ENCODE measurements around the gene STOML2. TPM values are rescaled to one million over a fixed set of nuclear protein-coding genes. Genes with fewer than 3 reads are reported as not detected.
A peak's percentile ranks its signal among the peaks of the same experiment; 100 is the strongest.

Gene STOML2
- total RNA-seq, 1 donor from 2014 or later = 149 TPM

DNA sequence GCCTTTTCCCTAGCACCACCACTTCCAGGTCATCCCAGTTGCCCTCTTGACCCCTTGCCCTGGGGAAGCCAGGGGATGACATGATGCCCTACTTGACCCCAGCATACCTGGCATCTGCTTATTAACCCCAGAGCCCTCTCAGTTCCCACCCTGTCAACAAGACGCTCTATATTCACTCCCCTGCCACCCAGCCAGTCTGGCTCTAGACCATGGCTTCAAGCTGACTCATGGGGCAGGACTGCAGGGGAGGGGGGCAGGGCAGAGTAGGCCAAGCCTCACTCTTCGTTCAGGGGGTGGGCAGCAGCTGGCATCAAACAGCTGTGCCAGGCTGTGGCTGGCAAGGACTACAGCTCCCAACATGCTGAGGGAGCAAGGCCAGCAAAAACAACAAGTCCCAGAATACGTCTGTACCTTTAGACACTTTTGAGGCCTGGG is 7.4 kb upstream of the STOML2 start:
- H3K4me3 Mint-ChIP-seq = peak overlapping the region; percentile 89
- no peaks in the 10 kb centered on the region for H3K27me3 Mint-ChIP-seq
- TF ChIP-seq, protein P1, sequence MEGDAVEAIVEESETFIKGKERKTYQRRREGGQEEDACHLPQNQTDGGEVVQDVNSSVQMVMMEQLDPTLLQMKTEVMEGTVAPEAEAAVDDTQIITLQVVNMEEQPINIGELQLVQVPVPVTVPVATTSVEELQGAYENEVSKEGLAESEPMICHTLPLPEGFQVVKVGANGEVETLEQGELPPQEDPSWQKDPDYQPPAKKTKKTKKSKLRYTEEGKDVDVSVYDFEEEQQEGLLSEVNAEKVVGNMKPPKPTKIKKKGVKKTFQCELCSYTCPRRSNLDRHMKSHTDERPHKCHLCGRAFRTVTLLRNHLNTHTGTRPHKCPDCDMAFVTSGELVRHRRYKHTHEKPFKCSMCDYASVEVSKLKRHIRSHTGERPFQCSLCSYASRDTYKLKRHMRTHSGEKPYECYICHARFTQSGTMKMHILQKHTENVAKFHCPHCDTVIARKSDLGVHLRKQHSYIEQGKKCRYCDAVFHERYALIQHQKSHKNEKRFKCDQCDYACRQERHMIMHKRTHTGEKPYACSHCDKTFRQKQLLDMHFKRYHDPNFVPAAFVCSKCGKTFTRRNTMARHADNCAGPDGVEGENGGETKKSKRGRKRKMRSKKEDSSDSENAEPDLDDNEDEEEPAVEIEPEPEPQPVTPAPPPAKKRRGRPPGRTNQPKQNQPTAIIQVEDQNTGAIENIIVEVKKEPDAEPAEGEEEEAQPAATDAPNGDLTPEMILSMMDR (conservative IDR thresholded peaks at IDR 0.05) = no peak
- peaks cover 3% of the 10 kb centered on the region for H3K36me3 Mint-ChIP-seq
- peaks cover 29% of the 10 kb centered on the region for H3K4me1 Mint-ChIP-seq (ENCODE audit: unreplicated experiment)
- no peak for DNase-seq (ENCODE audit: extremely low spot score, unreplicated experiment)
- H3K27ac Mint-ChIP-seq = no peak overlapping the region
- H3K9me3 Mint-ChIP-seq = peaks cover 4% of the 10 kb centered on the region

DNA sequence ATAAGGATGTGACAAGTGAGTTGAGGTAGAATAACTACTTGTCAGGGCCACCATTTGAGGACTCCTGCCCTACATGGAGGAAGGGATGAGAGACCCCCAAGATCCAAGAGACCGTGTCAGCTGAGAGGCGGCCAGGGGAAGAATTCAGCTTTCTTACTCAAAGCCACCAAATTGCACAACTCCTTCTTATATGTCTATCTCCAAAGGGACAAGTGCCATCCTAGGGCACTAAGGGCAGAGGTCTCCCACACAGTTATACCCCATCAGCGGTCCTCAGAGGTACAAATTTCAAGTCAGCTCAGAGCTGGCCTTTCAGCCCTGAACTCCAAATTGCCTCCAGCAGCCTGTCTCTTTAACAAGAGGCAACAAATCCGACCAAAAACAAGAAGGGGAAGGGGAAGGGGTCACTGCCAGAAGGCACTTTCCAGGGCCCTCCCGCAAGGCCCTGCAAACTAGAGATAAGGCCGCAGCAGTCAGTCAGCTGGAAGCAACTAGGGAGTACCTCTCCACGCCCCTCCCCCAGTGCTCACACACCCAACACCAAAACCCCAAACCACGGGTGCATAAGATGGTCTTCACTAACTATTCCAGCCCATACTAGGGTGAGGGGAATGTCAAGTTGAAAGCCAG is 6.1 kb upstream of the STOML2 start:
- H3K27ac Mint-ChIP-seq = no peak overlapping the region
- peaks cover 32% of the 10 kb centered on the region for H3K4me1 Mint-ChIP-seq (ENCODE audit: unreplicated experiment)
- DNase-seq (ENCODE audit: extremely low spot score, unreplicated experiment) = no peak
- no peaks in the 10 kb centered on the region for H3K27me3 Mint-ChIP-seq
- no peak overlapping the region for H3K4me3 Mint-ChIP-seq
- TF ChIP-seq, protein P1 (conservative IDR thresholded peaks at IDR 0.05) = no peak
- peaks cover 4% of the 10 kb centered on the region for H3K9me3 Mint-ChIP-seq
- H3K36me3 Mint-ChIP-seq = peaks cover 3% of the 10 kb centered on the region

DNA sequence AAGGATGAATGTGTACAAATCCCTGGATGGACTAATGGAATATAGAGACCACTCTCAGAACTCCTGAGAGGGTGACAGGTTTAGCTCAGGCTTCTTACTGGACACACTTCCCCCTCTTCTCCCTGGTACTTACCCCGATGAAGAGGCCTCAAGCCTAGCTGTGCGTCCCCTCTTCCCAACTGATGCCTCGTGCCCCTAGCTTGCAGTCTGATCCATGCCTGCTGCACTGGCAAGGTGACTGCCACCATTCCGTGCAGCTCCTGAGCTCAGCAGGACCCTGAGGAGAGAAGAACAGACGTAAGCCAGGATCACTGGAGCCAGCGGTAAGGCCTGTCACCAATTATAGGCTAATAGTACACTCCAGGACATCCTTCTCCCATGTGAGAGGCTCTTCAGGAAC is 5.5 kb upstream of the STOML2 start:
- TF ChIP-seq, protein P1 (conservative IDR thresholded peaks at IDR 0.05) = no peak
- H3K9me3 Mint-ChIP-seq = no peaks in the 10 kb centered on the region
- H3K36me3 Mint-ChIP-seq = no peaks in the 10 kb centered on the region
- no peak overlapping the region for H3K4me3 Mint-ChIP-seq
- no peak for DNase-seq (ENCODE audit: extremely low spot score, unreplicated experiment)
- H3K27ac Mint-ChIP-seq = no peak overlapping the region
- no peaks in the 10 kb centered on the region for H3K27me3 Mint-ChIP-seq
- H3K4me1 Mint-ChIP-seq (ENCODE audit: unreplicated experiment) = peaks cover 29% of the 10 kb centered on the region

DNA sequence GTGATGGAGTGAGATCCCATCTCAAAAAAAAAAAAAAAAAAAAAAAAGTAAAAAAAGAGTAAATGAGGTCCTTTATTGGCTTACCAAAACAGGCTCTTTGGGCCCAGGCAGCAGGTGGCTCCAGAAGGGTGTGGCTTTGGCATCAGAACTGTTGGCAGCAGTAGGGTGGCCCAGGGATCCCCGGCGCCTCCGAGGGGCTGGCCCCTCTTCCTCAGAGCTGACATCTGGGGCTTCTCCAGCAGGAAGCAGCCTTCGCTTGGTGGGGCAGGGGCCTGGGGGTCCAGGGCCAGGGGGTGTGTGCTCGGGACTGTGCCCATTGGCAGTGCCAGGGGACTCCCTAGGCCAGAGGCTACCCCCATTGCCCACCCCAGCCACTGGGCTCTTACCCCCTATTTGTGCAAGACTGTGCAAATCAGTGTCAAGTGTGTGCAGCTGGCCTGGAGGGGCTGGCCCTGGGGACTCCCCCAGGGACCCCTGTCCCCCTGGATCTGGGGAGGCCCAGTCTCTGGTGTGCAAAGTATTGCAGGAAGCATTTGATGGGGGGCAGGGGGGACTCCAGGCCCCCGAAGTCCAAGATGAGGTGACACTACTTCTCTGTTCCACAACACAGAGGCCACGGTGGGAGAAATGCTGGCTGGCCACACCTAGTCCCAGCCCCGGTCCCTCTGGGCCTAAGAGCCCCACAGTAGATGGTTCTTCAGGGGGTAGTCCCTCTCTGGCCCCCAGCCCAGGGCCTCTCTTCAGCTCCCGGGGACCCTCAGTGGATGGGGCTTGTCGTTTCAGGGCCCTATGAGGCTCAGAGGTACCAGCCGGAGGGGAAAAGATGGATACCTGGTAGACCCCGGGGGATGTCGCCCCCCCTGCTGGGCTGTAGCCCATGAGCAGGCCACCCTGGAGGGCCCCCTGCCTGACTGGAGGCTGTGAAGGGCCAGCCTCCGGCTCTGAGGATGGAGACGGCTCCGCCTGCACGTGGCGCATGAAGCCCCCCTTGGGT is 4.7 kb upstream of the STOML2 start:
- Mint-ChIP-seq H3K27ac (no peak overlapping the region), H3K4me1 (ENCODE audit: unreplicated experiment) (peaks cover 35% of the 10 kb centered on the region), H3K27me3 (no peaks in the 10 kb centered on the region), H3K36me3 (peaks cover 4% of the 10 kb centered on the region), H3K9me3 (no peaks in the 10 kb centered on the region), H3K4me3 (no peak overlapping the region)
- TF ChIP-seq, protein P1 (conservative IDR thresholded peaks at IDR 0.05) = no peak
- no peak for DNase-seq (ENCODE audit: extremely low spot score, unreplicated experiment)

DNA sequence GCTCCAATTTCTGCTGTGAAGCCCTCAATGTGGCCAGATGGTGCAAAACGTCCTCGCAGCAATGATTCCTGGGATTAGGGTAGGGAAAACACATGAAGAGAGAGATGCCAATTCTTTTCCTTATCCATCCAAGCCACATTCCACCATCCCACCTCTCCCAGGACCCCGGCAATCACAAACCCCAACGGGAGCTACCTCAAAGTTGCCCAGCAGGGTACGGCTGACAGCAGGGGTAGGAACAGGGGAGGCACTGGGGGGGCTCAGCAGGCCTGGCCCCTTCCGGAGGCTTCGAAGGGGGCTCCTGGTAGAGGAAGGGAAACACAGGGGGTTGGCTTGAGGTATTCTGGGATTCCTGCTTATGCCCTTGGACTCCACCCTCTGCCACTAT is 3.4 kb upstream of the STOML2 start:
- TF ChIP-seq, protein P1 (conservative IDR thresholded peaks at IDR 0.05) = no peak
- no peak for DNase-seq (ENCODE audit: extremely low spot score, unreplicated experiment)
- H3K4me3 Mint-ChIP-seq = no peak overlapping the region
- peaks cover 25% of the 10 kb centered on the region for H3K4me1 Mint-ChIP-seq (ENCODE audit: unreplicated experiment)
- H3K27ac Mint-ChIP-seq = no peak overlapping the region
- H3K36me3 Mint-ChIP-seq = peaks cover 4% of the 10 kb centered on the region
- no peaks in the 10 kb centered on the region for H3K27me3 Mint-ChIP-seq
- no peaks in the 10 kb centered on the region for H3K9me3 Mint-ChIP-seq

Measured in type B pancreatic cell (in vitro differentiated cells).